Stimulated activated CD4-positive, alpha-beta T cell treated with anti-CD3 and anti-CD28 coated beads, Interleukin-1b, Interleukin-23, amount 100 ng/mL, for 1 hour (primary cell): Measurements from ENCODE around the gene HOMEZ.

Source experiments
- DNase-seq, 2 donors: peaks; one replicate each; pipeline ENCODE4 v3.0.0-alpha.2; 2020; ENCODE audit warnings: low read depth in 2 of 2

HOMEZ gene

GRCh38 chr14:23307687-23308644 lies 22.0 kb upstream of the HOMEZ start:
- no peak for DNase-seq

- DNase-seq = no peak
Observed at GRCh38 chr14:23307146-23307530, 21.2 kb upstream of the HOMEZ start.

- no peak for DNase-seq
Observed at GRCh38 chr14:23306412-23307145, 20.6 kb upstream of the HOMEZ start, which contains the start of gene BCL2L2. Gene BCL2L2, plus strand, starts transcription at chr14:23306833. Its CDS starts 935 bp downstream, at chr14:23307768.

GRCh38 chr14:23302290-23303225 lies 16.6 kb upstream of the HOMEZ start, which contains the start of gene PPP1R3E:
Gene PPP1R3E, minus strand, starts transcription at chr14:23302859. Its CDS starts 283 bp downstream, at chr14:23302576.
- DNase-seq = peak; percentile 72 to 75

GRCh38 chr14:23301969-23302289 lies 16.0 kb upstream of the HOMEZ start:
- DNase-seq = no peak

GRCh38 chr14:23301288-23301968 lies 15.5 kb upstream of the HOMEZ start:
- DNase-seq = peak; percentile 92 to 93

- no peak for DNase-seq
Observed at GRCh38 chr14:23300687-23301223, 14.8 kb upstream of the HOMEZ start.

- DNase-seq = no peak
Observed at GRCh38 chr14:23299986-23300686, 14.2 kb upstream of the HOMEZ start.

- DNase-seq = no peak
Observed at GRCh38 chr14:23299211-23299957, 13.5 kb upstream of the HOMEZ start.

GRCh38 chr14:23297611-23298277 lies 11.8 kb upstream of the HOMEZ start:
- no peak for DNase-seq

GRCh38 chr14:23297096-23297495 lies 11.2 kb upstream of the HOMEZ start:
- no peak for DNase-seq

- no peak for DNase-seq
Observed at GRCh38 chr14:23296012-23296777, 10.3 kb upstream of the HOMEZ start.

GRCh38 chr14:23294734-23295561 lies 9.0 kb upstream of the HOMEZ start:
- DNase-seq = peak in 1 of 2 donors; percentile 32

- no peak for DNase-seq
Observed at GRCh38 chr14:23286902-23287479, 1.1 kb upstream of the HOMEZ start.

GRCh38 chr14:23285530-23286019 lies 357 bp downstream of the HOMEZ start:
- no peak for DNase-seq
